NCI-H526 (cell line): ENCODE data around the gene ARL5C.

ENCODE experiments used
- DNase-seq, 2 experiments: peaks; one replicate each; lab custom pipeline; 2025; lab: John Stamatoyannopoulos, UW

ARL5C gene

DNA sequence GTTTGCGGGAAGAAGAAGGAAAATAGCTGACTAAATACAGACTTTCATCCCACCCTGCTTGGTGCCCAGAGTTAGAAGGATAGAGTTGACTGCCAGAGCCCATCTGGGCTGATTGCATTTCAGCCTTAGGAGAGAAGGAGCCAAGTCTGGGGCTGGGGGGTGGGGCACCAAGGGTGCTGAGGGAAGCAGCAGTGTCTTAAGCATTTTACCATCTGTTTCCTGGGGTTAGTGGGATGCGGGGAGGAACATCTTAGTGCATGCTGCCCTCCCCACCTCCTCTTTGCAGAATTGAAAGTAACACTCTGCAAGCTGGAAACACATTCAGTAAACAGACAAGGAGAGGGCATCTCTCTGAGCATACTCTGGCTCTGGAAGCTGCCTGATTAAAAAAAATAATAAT lies 1.5 kb upstream of the ARL5C start:
- no peak for DNase-seq

DNA sequence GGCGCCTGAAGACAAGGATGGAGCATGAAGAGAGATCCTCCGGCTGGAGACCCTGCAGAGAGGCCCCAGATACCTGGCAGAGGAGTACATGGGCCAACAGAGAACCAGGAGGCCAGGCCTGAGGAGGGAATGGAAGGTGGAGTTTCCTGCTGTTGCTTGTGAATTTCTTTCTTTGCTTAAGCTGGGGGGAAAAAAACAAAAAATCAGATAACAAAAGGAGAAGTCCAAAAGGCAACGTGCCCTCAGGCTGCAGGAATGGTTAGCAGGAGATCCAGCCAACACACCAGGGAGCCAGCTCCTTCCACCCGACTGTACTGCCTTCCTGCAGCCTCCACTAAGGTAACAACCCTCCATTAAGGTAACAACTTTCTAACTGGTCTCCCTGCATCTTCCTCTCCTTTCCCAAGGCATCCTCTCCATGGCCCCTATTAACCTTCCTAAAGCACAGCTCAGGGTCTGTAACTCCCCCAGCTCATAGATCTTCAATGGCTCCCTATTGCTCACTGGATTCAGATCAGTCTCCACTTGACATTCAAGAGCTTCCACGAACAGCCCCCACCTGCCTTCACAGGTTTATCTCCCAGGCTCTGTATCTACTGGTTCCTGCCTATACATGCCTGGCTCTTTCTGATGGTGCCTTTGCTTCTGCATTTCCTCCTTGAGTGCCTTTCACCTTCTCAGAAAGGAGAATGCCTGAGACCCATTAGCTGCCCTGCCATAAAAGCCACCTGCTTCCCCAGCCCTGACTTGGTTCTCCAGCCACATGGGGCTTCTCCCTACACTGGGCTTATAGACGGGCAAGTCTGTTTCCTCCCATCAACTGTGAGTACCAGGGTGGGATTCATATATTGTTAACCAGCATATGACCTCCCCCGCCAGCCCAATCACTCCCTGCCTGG lies 725 bp upstream of the ARL5C start:
- DNase-seq = no peak

GRCh38 chr17:39165178-39165840 lies 652 bp downstream of the ARL5C start:
- DNase-seq = no peak

GRCh38 chr17:39164675-39165143 lies 1.3 kb downstream of the ARL5C start:
- peak; percentile 56 to 83 for DNase-seq

DNA sequence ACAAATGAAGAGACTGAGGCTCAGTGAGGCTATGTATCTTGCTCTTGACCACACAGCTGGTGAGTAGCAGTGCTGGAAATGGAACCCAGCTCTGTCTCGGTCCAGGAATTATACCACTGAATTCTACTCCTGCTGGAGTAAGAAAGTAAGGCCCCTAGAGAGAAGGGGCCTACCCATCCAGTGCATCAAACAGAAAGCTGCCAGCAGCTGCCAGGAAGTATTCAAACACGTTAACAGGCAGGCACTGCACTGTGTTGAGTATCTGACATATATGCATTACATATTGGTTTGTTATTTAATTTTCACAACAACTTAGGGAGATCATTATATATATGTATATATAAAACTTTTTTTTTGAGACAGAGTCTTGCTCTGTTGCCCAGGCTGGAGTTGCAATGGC lies 4.0 kb downstream of the ARL5C start:
- DNase-seq = no peak

- no peak for DNase-seq
Measured at GRCh38 chr17:39158623-39159022, 7.3 kb downstream of the ARL5C start.

- no peak for DNase-seq
Measured at GRCh38 chr17:39156491-39156890, 9.5 kb downstream of the ARL5C start.

- DNase-seq = no peak
Measured at GRCh38 chr17:39155654-39156053, 10.3 kb downstream of the ARL5C start.

DNA sequence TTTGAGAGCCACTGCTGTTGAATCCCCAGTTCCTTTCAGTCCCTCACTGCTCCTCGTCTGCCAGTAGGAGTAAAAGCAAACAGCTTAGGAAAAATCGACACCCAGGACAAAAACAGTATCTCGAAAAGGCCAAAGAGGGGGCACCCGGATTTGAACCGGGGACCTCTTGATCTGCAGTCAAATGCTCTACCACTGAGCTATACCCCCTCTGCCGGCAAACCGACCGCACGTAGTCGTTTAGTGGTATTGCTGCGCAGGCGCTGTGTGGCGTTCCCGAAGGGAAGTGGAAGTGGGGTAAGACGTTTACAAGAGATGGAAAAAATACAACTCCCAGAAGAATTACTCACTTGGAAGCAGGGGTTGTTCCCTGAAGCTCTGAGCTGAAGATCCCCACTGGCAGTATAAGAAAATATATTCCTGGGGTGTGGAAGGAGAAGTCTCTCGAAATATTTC lies 12.3 kb downstream of the ARL5C start:
- DNase-seq = peak; percentile 74 to 89

DNA sequence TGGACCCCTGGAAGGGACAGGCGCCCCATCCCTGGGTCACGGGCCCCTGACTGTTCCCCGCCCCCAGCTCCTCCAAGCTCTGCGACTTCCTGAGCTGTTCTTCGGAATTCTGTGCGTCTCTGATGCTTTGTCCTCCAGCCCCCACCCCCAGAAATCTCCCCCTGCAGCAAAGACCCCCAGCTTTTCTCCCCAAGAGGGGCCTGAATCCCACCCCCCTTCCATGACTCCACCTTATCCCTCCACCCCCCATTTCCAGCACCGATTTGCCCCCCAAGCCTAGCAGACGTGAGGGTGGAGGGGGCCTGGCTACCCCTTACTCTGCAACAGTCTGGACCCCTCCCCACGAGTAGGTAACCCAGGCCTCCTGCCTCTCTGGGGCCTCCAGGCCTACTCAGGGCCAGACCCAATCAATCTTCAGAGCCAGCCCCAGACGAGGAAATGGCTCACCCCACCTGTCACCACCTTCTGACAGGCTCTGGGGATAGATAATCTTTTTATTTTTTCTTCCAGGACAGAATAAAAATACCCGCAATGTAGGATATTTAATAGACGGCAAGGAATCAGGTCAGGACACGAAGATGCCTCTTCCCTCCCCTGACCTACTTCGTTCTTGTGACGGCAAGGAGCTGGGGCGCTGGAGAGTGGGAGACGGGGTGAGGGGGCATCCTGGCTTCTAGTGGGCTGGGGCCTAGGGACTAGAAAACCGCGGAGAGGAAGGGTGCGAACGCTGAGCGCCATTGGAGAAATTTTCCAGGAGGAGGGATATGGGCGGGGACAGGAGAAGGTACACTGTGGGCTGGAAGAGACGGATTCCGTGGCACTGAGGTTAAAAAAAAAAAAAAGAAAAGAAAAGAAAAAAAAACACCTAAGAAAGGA lies 13.8 kb downstream of the ARL5C start:
- DNase-seq = peak in 1 of 2 experiments; percentile 72

- DNase-seq = peak in 1 of 2 experiments; percentile 44
Measured at GRCh38 chr17:39151150-39151942, 14.6 kb downstream of the ARL5C start, which contains the start of gene PLXDC1. Gene PLXDC1 (minus strand): TSS chr17:39151637. CDS start chr17:39151437, 200 bp downstream.

DNA sequence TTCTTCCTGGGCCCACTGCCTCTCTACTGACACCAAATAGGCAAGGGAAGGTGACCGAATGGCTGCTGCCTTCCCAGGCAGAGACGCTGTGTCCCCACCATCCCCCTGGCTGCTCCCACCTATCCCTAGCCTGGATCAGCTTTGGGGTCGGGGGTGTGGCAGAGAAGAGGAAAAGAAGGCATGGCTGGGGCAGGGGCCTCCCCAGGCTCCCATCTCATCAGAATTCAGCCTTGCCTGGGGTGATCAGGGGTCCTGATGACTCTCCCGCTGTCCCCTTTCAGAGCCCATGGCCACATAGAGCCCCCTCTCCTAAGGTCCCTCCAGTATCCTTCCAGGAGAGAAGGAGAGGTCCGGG lies 15.2 kb downstream of the ARL5C start:
- no peak for DNase-seq

- no peak for DNase-seq
Measured at GRCh38 chr17:39150104-39150634, 15.8 kb downstream of the ARL5C start.

- no peak for DNase-seq
Measured at GRCh38 chr17:39147221-39148185, 18.5 kb downstream of the ARL5C start.

- DNase-seq = no peak
Measured at GRCh38 chr17:39146273-39146672, 19.7 kb downstream of the ARL5C start.

DNA sequence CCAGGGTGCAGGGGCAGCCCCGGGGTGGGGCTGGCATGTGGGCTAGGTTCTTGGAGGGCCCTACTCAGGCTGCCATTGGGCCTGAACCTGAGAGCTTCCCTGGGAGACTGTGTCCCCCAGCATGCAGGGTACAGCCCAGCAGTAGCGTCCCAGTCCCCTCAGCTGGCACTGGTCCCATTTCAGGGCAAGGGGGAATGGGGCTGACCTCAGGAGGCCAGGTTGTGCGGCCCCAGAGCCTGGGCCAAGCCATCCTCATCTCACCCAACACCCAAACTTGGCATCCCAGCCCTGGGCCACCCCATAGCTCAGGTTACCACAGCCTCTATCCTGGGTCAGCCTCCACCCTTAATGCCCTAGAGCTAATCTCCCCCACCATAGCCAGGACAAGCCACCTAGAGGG lies 20.8 kb downstream of the ARL5C start:
- no peak for DNase-seq

- no peak for DNase-seq
Measured at GRCh38 chr17:39144416-39144840, 21.5 kb downstream of the ARL5C start.

GRCh38 chr17:39143552-39144093 lies 22.3 kb downstream of the ARL5C start:
- no peak for DNase-seq

DNA sequence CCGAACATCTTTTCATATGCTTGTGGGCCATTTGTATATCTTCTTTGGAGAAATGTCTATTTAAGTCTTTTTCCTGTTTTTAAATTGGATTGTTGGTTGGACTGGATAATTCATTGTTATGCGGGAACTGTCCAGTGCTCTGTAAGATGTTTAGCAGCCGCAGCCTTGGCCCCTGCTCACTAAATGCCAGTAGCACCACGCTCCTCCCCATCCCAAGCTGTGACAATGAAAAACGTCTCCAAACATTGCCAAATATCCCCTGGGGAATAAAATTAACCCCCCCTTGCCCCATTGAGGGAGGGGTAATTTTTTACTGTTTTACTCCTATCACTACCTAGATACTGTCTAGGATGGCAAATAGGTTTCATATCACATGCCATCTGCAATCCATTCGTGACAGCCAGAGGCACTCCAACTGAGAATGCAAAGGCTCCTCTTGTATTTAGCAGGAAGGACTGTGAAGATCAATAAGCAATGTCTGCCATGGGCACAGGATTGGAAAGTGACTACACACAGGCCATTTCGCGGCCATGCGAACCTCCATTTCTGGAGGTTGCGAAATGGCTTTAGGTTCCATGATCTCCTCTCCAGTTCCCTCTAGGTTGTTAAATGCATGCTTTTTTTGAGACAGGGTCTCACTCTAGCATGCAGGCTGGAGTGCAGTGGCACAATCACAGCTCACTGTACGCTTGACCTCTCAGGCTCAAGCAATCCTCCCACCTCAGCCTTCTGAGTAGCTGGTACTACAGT lies 23.9 kb downstream of the ARL5C start:
- DNase-seq = no peak
